ENCODE data around the gene APMAP. TPM values are rescaled to one million over a fixed set of nuclear protein-coding genes. Genes with fewer than 3 reads are reported as not detected.

The APMAP gene
- total RNA-seq, 4 donors from 2014 or later: 24.2 to 108 (median 29.3) TPM

DNA sequence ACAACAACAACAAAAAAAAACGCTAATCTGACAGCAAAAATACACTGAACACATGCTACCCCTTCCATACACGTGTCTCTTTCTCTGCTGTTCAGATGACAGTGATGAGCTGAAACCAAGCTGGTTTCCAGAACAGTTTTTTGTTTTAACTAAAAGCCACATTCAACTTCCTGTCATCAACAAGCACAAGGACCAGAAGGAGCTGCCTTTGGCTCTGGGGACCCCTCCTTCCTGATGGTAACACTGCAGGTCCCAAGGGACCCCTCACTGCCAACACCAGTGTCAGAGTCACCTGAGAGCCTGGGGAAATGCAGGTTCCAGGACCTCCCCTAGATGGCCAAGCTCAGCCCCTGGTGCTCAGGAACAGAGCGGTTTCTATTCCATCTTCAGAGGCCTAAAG is 37.5 kb downstream of the APMAP start:
- H3K36me3 ChIP-seq: peaks cover 0 to 16% of the 10 kb centered on the region in 2 donors
- in situ Hi-C loops (cut with MboI; ENCODE audit: low sequenced_read_pairs in 4 of 4): no loop called here
- no peaks in the 10 kb centered on the region for H3K9me3 ChIP-seq
- no peak overlapping the region for H3K27ac ChIP-seq
- intact Hi-C loops (cut with DNase I; ENCODE audit: low total_unique reads): no loop called here
- DNase-seq: no peak
- no peak overlapping the region for H3K4me3 ChIP-seq
- no peaks in the 10 kb centered on the region for H3K4me1 ChIP-seq
- no peak for ATAC-seq
- TF ChIP-seq POLR2A (IDR thresholded peaks at IDR 0.05): no peak
- TF ChIP-seq, protein P1, sequence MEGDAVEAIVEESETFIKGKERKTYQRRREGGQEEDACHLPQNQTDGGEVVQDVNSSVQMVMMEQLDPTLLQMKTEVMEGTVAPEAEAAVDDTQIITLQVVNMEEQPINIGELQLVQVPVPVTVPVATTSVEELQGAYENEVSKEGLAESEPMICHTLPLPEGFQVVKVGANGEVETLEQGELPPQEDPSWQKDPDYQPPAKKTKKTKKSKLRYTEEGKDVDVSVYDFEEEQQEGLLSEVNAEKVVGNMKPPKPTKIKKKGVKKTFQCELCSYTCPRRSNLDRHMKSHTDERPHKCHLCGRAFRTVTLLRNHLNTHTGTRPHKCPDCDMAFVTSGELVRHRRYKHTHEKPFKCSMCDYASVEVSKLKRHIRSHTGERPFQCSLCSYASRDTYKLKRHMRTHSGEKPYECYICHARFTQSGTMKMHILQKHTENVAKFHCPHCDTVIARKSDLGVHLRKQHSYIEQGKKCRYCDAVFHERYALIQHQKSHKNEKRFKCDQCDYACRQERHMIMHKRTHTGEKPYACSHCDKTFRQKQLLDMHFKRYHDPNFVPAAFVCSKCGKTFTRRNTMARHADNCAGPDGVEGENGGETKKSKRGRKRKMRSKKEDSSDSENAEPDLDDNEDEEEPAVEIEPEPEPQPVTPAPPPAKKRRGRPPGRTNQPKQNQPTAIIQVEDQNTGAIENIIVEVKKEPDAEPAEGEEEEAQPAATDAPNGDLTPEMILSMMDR (IDR thresholded peaks at IDR 0.05 in 4 of 5, conservative IDR thresholded peaks at IDR 0.05 in 1 of 5): no peak
- H3K27me3 ChIP-seq: no peaks in the 10 kb centered on the region

DNA sequence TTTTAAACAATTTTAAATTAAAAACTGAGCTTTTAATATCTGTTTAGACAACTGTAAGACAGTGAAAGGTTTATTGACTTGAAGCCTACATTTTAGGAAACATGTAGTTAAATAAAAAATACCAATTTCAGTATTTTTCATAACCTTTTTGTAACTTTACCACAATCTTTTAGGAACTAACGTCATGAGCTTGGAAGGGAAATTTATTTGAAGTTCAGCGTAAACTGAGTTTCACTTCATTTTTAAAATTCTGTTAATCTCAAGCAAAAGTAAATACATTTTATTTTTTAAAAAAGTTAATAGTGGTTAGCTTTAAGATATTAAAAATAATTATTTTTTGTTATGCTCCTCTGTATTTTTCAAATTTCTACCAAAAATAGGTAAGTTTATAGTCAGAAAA is 38.0 kb downstream of the APMAP start:
- intact Hi-C loops (cut with DNase I; ENCODE audit: low total_unique reads) (no loop called here), in situ Hi-C loops (cut with MboI; ENCODE audit: low sequenced_read_pairs in 4 of 4) (no loop called here)
- no peak for ATAC-seq
- Histone ChIP-seq H3K36me3 (peaks cover 0 to 16% of the 10 kb centered on the region in 2 donors), H3K4me3 (no peak overlapping the region), H3K4me1 (no peaks in the 10 kb centered on the region), H3K9me3 (no peaks in the 10 kb centered on the region), H3K27ac (no peak overlapping the region), H3K27me3 (no peaks in the 10 kb centered on the region)
- TF ChIP-seq, protein P1 (IDR thresholded peaks at IDR 0.05 in 4 of 5, conservative IDR thresholded peaks at IDR 0.05 in 1 of 5): no peak
- TF ChIP-seq POLR2A (IDR thresholded peaks at IDR 0.05): no peak
- DNase-seq: no peak

DNA sequence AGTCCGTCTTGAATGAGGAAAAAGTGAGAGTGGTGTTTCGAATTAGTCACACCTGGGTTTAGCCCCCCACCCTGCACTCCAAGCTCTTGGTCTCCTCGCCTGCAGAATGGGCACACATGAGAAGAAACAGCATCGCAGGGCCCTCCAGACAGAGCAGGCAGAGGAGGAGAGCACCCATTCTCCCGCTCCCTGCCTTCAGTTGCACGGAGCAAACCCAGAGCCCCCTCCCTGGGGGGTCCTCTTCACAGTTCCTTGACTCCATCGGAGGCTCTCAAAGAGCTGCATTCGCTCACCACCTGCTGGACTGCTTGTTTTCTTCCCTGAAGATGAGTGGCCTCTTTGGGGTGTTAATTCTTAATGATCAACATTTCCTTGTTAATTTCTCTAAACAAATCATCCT is 38.4 kb downstream of the APMAP start:
- Histone ChIP-seq H3K4me1 (no peaks in the 10 kb centered on the region), H3K9me3 (no peaks in the 10 kb centered on the region), H3K27me3 (no peaks in the 10 kb centered on the region), H3K36me3 (peaks cover 0 to 16% of the 10 kb centered on the region in 2 donors), H3K4me3 (no peak overlapping the region), H3K27ac (no peak overlapping the region)
- intact Hi-C loops (cut with DNase I; ENCODE audit: low total_unique reads): no loop called here
- in situ Hi-C loops (cut with MboI; ENCODE audit: low sequenced_read_pairs in 4 of 4): no loop called here
- DNase-seq (no peak), ATAC-seq (no peak)
- TF ChIP-seq, protein P1 (IDR thresholded peaks at IDR 0.05 in 4 of 5, conservative IDR thresholded peaks at IDR 0.05 in 1 of 5): no peak
- TF ChIP-seq POLR2A (IDR thresholded peaks at IDR 0.05): no peak

DNA sequence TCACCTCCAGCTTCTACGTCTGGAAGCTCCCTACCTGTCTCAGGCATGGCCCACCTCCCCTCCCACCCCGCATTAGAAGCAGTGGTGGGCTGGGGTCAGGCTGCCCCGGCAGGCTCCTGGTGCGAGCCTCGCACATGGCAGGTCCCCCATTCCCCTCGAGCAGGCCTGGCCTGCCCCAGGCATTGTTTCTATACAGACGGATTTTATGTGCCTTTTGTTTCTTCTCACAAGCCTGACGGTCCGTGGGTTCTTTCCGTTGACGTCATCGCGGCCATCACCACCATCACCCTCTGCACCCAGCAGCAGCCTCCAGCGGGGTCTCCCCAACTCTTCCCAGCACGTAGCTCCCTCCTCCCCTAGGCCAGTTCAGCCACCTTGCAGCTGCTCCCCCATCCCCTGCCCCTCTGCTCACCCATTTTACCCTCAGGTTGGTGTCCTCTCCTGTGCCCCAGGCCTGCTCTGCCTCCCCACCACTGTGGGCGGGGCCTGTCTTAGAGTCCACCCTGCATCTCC is 38.9 kb downstream of the APMAP start:
- Histone ChIP-seq H3K27me3 (no peaks in the 10 kb centered on the region), H3K36me3 (peaks cover 0 to 15% of the 10 kb centered on the region in 2 donors), H3K4me3 (no peak overlapping the region), H3K9me3 (no peaks in the 10 kb centered on the region), H3K27ac (no peak overlapping the region), H3K4me1 (no peaks in the 10 kb centered on the region)
- DNase-seq (no peak), ATAC-seq (no peak)
- intact Hi-C loops (cut with DNase I; ENCODE audit: low total_unique reads): no loop called here
- in situ Hi-C loops (cut with MboI; ENCODE audit: low sequenced_read_pairs in 4 of 4): no loop called here
- TF ChIP-seq, protein P1 (IDR thresholded peaks at IDR 0.05 in 4 of 5, conservative IDR thresholded peaks at IDR 0.05 in 1 of 5): no peak
- TF ChIP-seq POLR2A (IDR thresholded peaks at IDR 0.05): no peak

DNA sequence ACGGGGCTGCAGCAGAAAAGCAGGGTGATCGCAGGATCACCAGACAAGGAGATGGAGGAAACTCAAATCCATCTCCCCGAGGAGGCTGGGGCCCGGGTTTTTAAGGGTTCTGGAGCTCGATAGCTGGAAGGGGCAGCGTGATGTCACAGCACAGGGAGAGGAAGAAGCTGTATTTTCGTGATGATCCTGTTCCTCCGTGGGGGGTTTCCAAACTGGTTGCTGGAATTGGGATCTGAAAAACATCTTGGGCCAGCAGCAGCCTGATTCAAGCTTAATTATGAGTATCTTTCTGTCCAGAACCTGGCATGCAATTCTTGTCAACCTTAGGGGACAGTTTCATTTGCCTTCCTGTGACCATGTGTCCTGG is 39.4 kb downstream of the APMAP start:
- no peak overlapping the region for H3K27ac ChIP-seq
- no peak overlapping the region for H3K4me3 ChIP-seq

More for the DNA sequence above, 39.4 kb downstream of the APMAP start:
- no peaks in the 10 kb centered on the region for H3K9me3 ChIP-seq
- peaks cover 0 to 10% of the 10 kb centered on the region in 2 donors for H3K36me3 ChIP-seq
- TF ChIP-seq, protein P1 (IDR thresholded peaks at IDR 0.05 in 4 of 5, conservative IDR thresholded peaks at IDR 0.05 in 1 of 5): no peak
- TF ChIP-seq POLR2A (IDR thresholded peaks at IDR 0.05): no peak
- in situ Hi-C loops (cut with MboI; ENCODE audit: low sequenced_read_pairs in 4 of 4): no loop called here
- intact Hi-C loops (cut with DNase I; ENCODE audit: low total_unique reads): no loop called here
- DNase-seq: no peak
- H3K4me1 ChIP-seq: no peaks in the 10 kb centered on the region
- H3K27me3 ChIP-seq: no peaks in the 10 kb centered on the region
- ATAC-seq: no peak

All from gastrocnemius medialis (tissue), 4 donors.